ENCODE results near the gene SLC39A11. TPM values are rescaled to one million over a fixed set of nuclear protein-coding genes. Genes with fewer than 3 reads are reported as not detected.

The SLC39A11 gene
- total RNA-seq, 1 donor from 2014 or later: 34.8 TPM

GRCh38 chr17:72702136-72702735, 390.3 kb downstream of the SLC39A11 start:
- TF ChIP-seq CTCF (IDR thresholded peaks at IDR 0.05): no peak
- DNase-seq: no peak

DNA sequence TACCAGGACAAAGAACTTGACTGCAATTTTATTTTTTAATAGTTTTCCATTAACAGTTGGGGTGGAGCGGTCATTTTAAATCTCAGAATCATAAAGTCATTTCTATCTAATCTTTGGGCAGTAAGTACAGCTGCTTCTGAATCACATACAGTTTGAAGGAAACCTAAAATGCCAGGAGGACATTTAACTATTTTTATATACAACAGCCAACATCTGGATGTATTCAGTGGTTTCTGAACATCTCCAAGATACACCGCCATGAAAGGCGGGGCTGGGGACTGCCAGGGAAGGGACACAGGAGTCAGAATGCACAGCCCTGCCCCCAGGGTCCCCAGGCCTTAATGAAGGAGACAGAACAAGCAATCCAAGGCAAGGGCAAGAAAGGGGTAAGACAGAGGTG, 392.3 kb downstream of the SLC39A11 start:
- Mint-ChIP-seq H3K36me3 (ENCODE audit: low read depth) (peaks cover 8% of the 10 kb centered on the region), H3K27me3 (no peaks in the 10 kb centered on the region), H3K4me1 (no peaks in the 10 kb centered on the region), H3K9me3 (peaks cover 7% of the 10 kb centered on the region), H3K27ac (no peak overlapping the region), H3K4me3 (no peak overlapping the region)
- no peak for TF ChIP-seq CTCF (IDR thresholded peaks at IDR 0.05)
- CTCF ChIA-PET: no interaction called here
- no peak for DNase-seq
- POLR2A ChIA-PET: no interaction called here
- intact Hi-C loops (cut with micrococcal nuclease): no loop called here
- ATAC-seq (ENCODE audit: low read depth): no peak

More at GRCh38 chr17:72702136-72702735, 390.3 kb downstream of the SLC39A11 start:
- H3K4me1 Mint-ChIP-seq: no peaks in the 10 kb centered on the region
- no peaks in the 10 kb centered on the region for H3K27me3 Mint-ChIP-seq
- peaks cover 8% of the 10 kb centered on the region for H3K36me3 Mint-ChIP-seq (ENCODE audit: low read depth)
- CTCF ChIA-PET: no interaction called here
- peaks cover 7% of the 10 kb centered on the region for H3K9me3 Mint-ChIP-seq
- H3K27ac Mint-ChIP-seq: no peak overlapping the region
- POLR2A ChIA-PET: no interaction called here
- intact Hi-C loops (cut with micrococcal nuclease): no loop called here
- no peak overlapping the region for H3K4me3 Mint-ChIP-seq
- no peak for ATAC-seq (ENCODE audit: low read depth)

DNA sequence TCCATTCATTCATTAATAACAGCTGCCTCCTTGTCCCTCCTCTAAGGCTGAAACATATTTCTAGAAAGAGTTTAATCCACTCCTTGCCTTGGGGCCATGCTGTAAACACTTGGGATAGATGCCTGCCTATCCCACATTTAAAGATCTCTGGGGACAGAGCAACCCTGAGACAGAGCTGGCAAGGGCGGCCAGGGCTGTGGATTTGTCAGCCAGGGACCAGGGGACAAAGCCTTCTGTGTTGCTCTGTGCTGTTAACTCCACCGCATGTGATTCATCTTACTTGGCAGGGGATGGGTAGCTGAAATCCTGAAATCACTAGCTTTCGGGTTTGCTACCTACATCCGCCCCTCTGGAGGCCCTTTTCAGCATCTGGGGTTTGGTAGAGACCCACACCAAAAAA, 392.9 kb downstream of the SLC39A11 start:
- no peak for ATAC-seq (ENCODE audit: low read depth)
- intact Hi-C loops (cut with micrococcal nuclease): no loop called here
- H3K9me3 Mint-ChIP-seq: peaks cover 7% of the 10 kb centered on the region
- H3K4me3 Mint-ChIP-seq: no peak overlapping the region
- no peak for DNase-seq
- H3K27ac Mint-ChIP-seq: no peak overlapping the region
- no peaks in the 10 kb centered on the region for H3K27me3 Mint-ChIP-seq
- H3K4me1 Mint-ChIP-seq: no peaks in the 10 kb centered on the region
- no peak for TF ChIP-seq CTCF (IDR thresholded peaks at IDR 0.05)
- ChIA-PET POLR2A (no interaction called here), CTCF (no interaction called here)
- H3K36me3 Mint-ChIP-seq (ENCODE audit: low read depth): peaks cover 8% of the 10 kb centered on the region

DNA sequence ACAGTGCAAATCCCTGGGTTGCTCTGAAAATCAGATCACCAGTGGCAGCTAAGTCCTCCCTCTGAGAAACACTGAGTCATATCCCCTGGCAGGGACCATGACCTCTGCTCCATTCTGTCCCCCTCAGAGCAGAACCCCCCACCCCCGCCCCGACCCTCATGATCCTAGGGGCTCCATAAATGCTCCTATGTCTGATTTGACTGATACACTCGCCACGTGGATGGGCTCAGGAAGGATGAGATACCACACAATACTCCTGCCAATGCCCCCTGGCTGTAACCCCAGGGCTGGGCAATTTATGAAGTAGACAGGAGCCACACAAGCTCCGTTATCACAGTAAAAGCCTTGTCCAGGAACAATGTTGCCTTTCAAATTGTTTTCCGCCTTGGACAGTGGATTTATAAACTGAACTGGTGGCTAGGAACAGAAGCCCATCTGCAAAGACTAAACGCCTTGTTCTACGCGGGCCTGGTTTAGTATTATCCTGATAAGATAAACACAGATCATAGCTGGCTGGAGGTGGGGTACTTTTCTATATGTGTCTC, 394.8 kb downstream of the SLC39A11 start:
- DNase-seq: no peak
- Mint-ChIP-seq H3K27ac (no peak overlapping the region), H3K4me3 (no peak overlapping the region), H3K4me1 (no peaks in the 10 kb centered on the region), H3K27me3 (no peaks in the 10 kb centered on the region), H3K9me3 (peaks cover 7% of the 10 kb centered on the region), H3K36me3 (ENCODE audit: low read depth) (peaks cover 8% of the 10 kb centered on the region)
- no peak for TF ChIP-seq CTCF (IDR thresholded peaks at IDR 0.05)
- CTCF ChIA-PET: no interaction called here
- POLR2A ChIA-PET: no interaction called here
- intact Hi-C loops (cut with micrococcal nuclease): no loop called here
- no peak for ATAC-seq (ENCODE audit: low read depth)

DNA sequence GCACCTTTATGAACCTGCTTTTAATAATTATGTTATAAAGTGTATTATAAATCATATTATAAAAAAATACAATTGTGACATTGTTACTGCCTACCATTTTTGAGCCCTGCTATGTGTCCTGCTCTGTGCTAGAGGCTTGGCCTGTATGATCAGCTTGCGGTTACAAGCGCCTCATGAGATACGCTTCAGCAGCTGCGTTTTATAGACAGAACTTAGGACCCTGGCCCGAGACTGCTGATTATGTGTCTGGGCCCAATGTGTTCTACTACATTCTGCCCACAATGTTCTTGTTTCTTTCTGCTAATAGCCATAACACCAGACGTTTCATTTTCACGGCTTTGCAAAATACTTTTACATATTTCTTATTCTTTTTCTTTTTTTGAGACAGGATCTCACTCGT, 395.8 kb downstream of the SLC39A11 start:
- Mint-ChIP-seq H3K27me3 (no peaks in the 10 kb centered on the region), H3K36me3 (ENCODE audit: low read depth) (peaks cover 8% of the 10 kb centered on the region), H3K27ac (no peak overlapping the region), H3K9me3 (peaks cover 7% of the 10 kb centered on the region), H3K4me1 (no peaks in the 10 kb centered on the region), H3K4me3 (no peak overlapping the region)
- no peak for ATAC-seq (ENCODE audit: low read depth)
- TF ChIP-seq CTCF (IDR thresholded peaks at IDR 0.05): no peak
- intact Hi-C loops (cut with micrococcal nuclease): no loop called here
- POLR2A ChIA-PET: no interaction called here
- CTCF ChIA-PET: no interaction called here
- DNase-seq: no peak
